Smooth muscle cell of the pulmonary artery (primary cell): ENCODE measurements around the gene AAMP. TPM values are rescaled to one million over a fixed set of nuclear protein-coding genes. Genes with fewer than 3 reads are reported as not detected.

ENCODE experiments used
- total RNA-seq: library from RNA; depleted of rRNA; stranded (reverse); fragments of >200 nt; gene quantifications from 2 replicates; pipeline ENCODE4 v1.2.3, GENCODE V29; 2014

The AAMP gene, protein sequence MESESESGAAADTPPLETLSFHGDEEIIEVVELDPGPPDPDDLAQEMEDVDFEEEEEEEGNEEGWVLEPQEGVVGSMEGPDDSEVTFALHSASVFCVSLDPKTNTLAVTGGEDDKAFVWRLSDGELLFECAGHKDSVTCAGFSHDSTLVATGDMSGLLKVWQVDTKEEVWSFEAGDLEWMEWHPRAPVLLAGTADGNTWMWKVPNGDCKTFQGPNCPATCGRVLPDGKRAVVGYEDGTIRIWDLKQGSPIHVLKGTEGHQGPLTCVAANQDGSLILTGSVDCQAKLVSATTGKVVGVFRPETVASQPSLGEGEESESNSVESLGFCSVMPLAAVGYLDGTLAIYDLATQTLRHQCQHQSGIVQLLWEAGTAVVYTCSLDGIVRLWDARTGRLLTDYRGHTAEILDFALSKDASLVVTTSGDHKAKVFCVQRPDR
- 101 and 111 TPM in 2 replicates for total RNA-seq

DNA sequence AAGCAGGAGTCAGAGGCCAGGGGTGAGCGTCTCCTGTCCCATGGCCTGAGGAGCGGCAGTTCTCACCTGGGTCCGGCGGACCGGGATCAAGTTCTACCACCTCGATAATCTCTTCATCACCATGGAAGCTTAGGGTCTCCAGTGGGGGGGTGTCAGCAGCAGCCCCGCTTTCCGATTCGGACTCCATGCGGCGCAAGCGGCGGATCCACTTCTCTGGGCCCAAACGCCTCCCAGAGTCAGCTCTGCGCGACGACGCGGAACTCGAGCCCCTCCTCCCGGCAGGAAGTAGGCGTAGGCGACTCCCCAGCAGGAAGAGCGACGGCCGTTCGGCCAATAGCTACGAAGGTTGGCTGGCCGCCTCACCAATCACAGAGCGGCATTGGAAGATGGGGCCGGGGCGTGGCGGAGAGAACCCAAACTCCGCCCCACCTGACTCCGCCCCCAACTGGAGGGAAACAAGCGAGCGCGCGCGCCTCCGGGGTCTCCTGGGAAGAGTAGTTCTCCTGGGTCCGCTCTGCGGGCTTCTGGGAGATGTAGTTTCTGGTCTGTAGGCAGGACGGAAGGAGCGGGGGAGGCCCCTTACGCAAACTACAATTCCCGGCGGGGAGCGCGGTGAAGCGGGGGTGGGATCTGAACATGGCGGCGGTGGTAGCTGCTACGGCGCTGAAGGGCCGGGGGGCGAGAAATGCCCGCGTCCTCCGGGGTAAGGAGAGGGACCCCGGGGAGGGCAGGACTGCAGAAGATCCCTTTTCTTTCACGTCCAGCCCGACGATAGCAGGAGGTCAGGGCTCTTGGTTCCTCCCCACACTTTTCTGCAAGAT lies at the start of gene AAMP, which contains the start of gene PNKD:
Gene AAMP (minus strand): TSS at position 238 of the 821 bp plus-strand sequence. CDS start 51 bp downstream, at position 187.
Gene PNKD (plus strand): TSS at position 620 of the 821 bp plus-strand sequence. CDS start 17 bp downstream, at position 637.

DNA sequence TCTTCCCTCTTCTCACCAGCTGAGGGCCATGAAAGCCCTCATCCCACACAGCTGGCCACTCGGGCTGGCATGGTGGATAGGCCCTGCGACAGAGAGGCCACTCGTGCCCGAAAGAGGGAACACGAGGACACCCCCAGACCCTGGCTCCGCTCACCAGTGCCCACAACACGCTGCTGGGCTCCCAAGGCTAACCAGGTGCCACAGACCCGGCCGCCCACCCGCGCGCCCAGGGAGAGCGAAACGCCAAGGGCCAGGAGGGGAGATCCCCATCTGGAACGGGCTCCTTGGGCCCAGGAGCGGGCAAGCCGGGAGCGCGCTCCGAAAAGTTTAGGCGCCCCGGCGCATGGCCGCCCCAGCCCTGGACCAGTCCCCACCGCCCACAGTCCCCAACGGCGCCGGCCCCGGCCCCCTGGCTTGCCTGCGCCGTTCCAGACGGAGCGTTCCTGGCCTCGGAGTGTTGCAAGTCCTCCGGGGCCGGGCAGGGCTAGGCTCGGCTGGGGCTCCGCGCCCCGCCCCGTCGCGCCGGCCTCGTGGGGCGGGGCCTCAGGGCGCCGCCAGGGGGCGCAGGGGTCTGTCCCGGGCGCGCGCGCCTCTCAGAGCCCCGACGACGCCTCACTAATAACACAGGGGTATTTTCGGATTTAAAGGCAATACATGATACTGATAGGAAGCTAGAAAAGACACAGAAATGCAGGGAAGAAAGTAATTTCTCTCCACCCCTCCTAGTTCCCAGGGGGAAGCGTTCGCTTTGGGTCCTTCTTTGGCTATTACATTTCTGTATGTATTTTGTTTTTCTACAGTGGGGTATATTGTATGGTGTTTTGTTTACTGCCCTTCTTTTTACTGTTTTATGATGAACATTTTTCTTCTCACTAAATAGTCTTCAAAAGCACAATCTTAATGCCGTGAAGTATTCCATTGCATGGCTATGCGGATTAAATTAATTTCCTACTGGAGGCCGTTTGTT lies 22.4 kb upstream of the AAMP start, which contains the start of gene TMBIM1:
Gene TMBIM1 (minus strand): TSS at position 456 of the 967 bp plus-strand sequence. CDS start 10,362 bp downstream, outside the sequence.

DNA sequence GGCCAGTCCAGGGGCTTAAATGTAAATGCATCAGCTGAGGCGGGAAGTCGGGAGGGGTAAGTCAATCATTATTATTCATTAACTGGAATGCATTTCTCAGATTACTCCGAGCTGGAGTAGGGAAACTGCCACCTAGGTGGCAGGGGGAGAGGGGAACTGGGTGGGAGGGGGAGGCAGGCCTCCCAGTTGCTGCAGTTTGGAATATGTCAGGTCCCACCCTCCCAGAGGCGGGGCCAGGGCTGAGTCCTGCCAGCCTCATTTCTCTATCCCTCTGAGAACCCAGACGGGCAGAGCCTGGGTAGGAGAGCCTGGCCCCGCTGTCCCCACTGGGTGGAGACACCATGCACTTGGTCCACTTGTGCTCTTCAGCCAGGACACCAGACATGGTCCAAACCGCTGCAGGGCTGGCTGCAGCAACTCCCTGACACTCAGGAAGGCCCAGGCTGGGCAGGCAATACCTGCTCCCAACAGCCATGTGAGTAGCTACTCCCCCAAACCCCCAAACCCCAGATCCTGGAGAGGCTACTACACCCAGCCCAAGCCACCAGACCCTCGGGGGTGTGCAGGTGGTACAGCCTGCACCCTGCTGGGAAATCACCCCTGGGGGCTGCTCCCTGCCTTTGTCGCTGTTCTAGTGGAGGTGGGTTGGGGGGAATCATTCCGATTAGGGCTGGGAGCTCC lies 9.1 kb downstream of the AAMP start, which contains the start of gene GPBAR1:
Gene GPBAR1 (plus strand): TSS at position 274 of the 681 bp plus-strand sequence. CDS start 1,710 bp downstream, outside the sequence.

DNA sequence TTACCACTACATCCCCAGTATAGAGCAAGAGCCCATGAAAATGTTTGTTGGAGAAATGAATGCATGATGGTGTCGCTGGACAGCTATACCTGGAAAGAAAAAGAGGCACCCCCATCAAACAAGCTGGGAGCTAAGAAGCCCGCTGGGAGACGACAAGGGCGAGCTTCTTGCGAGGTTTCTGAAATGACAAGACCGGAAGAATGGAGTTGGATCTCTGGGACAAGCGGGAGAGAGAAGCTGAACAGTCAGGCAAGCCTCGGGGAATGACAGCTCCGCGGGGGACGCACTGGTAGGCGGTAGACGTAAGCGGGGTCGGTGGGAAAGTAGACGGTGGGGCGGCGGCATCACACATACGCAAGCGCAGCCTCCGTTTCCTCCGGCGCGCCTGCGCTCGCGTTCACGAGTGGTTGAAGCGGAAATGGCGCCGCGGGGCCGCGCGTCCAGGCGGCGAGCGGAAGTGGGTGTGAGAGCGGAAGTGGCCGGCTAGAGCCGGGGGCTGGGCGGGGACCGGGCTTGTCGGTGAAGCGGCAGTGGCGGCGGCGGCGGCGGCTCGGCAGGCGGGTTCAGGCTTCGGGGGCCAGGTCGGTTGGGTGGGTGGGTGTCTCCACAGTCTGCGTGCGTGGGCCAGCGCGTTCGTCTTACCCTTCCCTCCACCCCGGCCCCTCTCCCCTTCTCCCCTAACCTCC lies 53.1 kb downstream of the AAMP start, which contains the start of gene ARPC2:
Gene ARPC2 (plus strand): TSS at position 516 of the 686 bp plus-strand sequence. CDS start 282 bp downstream, outside the sequence.

Other genes with a start within 250 kb of the AAMP start
- not detected in 2 replicates for gene RUFY4, start 200.9 kb downstream of the AAMP start, total RNA-seq
- gene CXCR2, start 144.1 kb downstream of the AAMP start, total RNA-seq, result not detected in 2 replicates
- gene CXCR1, start 103.2 kb downstream of the AAMP start, total RNA-seq, result not detected in 2 replicates
- 259 and 300 TPM in 2 replicates for gene ARPC2, start 52.9 kb downstream of the AAMP start, total RNA-seq
- gene GPBAR1, start 9.1 kb downstream of the AAMP start, total RNA-seq, result 0.03 and 0.13 TPM in 2 replicates
- gene PNKD, start 382 bp upstream of the AAMP start, total RNA-seq, result 25.0 and 27.8 TPM in 2 replicates
- 297 and 397 TPM in 2 replicates for gene TMBIM1, start 22.4 kb upstream of the AAMP start, total RNA-seq
- gene CATIP, start 86.7 kb upstream of the AAMP start, total RNA-seq, result not detected in 2 replicates
- 0.13 TPM in 2 replicates for gene SLC11A1, start 112.1 kb upstream of the AAMP start, total RNA-seq
- 71.8 and 76.3 TPM in 2 replicates for gene CTDSP1, start 129.7 kb upstream of the AAMP start, total RNA-seq
- not detected in 2 replicates for gene VIL1, start 149.0 kb upstream of the AAMP start, total RNA-seq